Gastrocnemius medialis (tissue), 4 donors: ENCODE results near the gene PTPRT. TPM values are rescaled to one million over a fixed set of nuclear protein-coding genes. Genes with fewer than 3 reads are reported as not detected.

Source experiments
- ATAC-seq, 2 donors: fragments of 150-250 bp; one replicate each; pipeline ENCODE4 v1.9.1; 2016
- DNase-seq, 2 donors: peaks; one replicate each; pipeline ENCODE4 v3.0.0-alpha.2; 2019
- H3K27ac ChIP-seq, 4 donors: fragments of 200-600 bp; sonication (generic); 1 replicate in 1 of 4; 2 replicates in 3 of 4; pipeline ENCODE4 v1.5.1; 2016 to 2018; ENCODE audit warnings: mild to moderate bottlenecking in 2 of 4, moderate library complexity in 1 of 4
- H3K27me3 ChIP-seq, 3 donors: fragments of 200-600 bp; sonication (generic) in 2 of 3; 1 replicate in 1 of 3; 2 replicates in 2 of 3; pipeline versions ENCODE4 v1.5.1 to v1.6.0; 2016 to 2019; ENCODE audit warnings: mild to moderate bottlenecking in 1 of 3, moderate library complexity in 1 of 3
- H3K36me3 ChIP-seq, 2 donors: fragments of 200-600 bp; sonication (generic) in 1 of 2; one replicate each; pipeline ENCODE4 v1.5.1; 2017 to 2018
- H3K4me1 ChIP-seq, 2 donors: fragments of 200-600 bp; sonication (generic) in 1 of 2; one replicate each; pipeline ENCODE4 v1.5.1; 2016 to 2017; ENCODE audit warnings: mild to moderate bottlenecking in 2 of 2
- H3K4me3 ChIP-seq, 4 donors: fragments of 200-600 bp; sonication (generic) in 3 of 4; 1 replicate in 1 of 4; 2 replicates in 3 of 4; pipeline ENCODE4 v1.5.1; 2016 to 2019; ENCODE audit warnings: mild to moderate bottlenecking in 2 of 4
- H3K9me3 ChIP-seq, 3 donors: fragments of 200-600 bp; sonication (generic) in 2 of 3; 1 replicate in 1 of 3; 2 replicates in 2 of 3; pipeline ENCODE4 v1.5.1; 2016 to 2019
- POLR2A ChIP-seq, 2 donors: fragments of 450-650 bp; IDR thresholded peaks; one replicate each; pipeline ENCODE4 v1.6.1; 2017; ENCODE audit warnings: antibody characterized with exemption in 2 of 2, mild to moderate bottlenecking in 2 of 2, moderate library complexity in 2 of 2
- in situ Hi-C, 4 donors: fragments of 200-750 bp; cut with MboI; loops; one replicate each; pipeline versions ENCODE4 v1.15.0 to v1.8.0; 2017; ENCODE audit warnings: low sequenced_read_pairs in 4 of 4
- intact Hi-C: fragments of 100-400 bp; cut with DNase I; formaldehyde crosslinking; loops from one replicate; pipeline ENCODE4 v1.15.1; 2023; ENCODE audit warnings: low total_unique reads
- total RNA-seq, 4 donors: library from RNA; depleted of rRNA; stranded (reverse); fragments of >200 nt; gene quantifications; one replicate each; pipeline versions ENCODE4 v1.1.0 to v1.2.3, GENCODE V29; 2016
- TF ChIP-seq, protein P1 (sequence below), 5 experiments: fragments of 450-650 bp in 3 of 5; fragments of 200-600 bp in 2 of 5; sonication (generic) in 2 of 5; IDR thresholded peaks in 4 of 5; conservative IDR thresholded peaks in 1 of 5; 1 replicate in 4 of 5; 2 replicates in 1 of 5; pipeline ENCODE4 v1.5.1; 2016 to 2019; ENCODE audit warnings: antibody characterized with exemption in 5 of 5, mild to moderate bottlenecking in 3 of 5, moderate library complexity in 3 of 5

PTPRT gene
- total RNA-seq, 4 donors from 2014 or later, result not detected

DNA sequence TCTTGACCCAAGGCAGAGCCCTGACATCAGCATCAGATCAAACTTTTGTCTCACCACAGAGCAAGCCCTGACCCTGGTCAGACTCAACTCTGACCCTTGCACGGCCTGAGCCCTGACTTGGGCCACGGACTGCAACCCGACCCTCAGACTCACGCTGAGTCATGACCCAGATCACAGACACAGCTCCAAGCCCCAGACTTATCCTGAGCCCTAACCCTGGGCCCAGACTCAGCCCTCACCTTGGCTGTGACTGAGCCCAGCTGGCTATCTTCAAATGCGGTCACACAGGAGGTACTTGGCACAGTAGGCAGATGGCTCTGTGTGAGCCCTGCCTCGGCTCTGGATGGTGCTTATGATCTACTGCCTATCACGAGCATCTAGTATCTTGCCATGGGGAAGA lies 602.3 kb downstream of the PTPRT start:
- Histone ChIP-seq H3K36me3 (no peaks in the 10 kb centered on the region), H3K27me3 (no peaks in the 10 kb centered on the region), H3K4me3 (no peak overlapping the region), H3K9me3 (no peaks in the 10 kb centered on the region), H3K27ac (no peak overlapping the region), H3K4me1 (no peaks in the 10 kb centered on the region)
- DNase-seq (no peak), ATAC-seq (no peak)
- intact Hi-C loops (no loop called here), in situ Hi-C loops (no loop called here)
- TF ChIP-seq, protein P1, sequence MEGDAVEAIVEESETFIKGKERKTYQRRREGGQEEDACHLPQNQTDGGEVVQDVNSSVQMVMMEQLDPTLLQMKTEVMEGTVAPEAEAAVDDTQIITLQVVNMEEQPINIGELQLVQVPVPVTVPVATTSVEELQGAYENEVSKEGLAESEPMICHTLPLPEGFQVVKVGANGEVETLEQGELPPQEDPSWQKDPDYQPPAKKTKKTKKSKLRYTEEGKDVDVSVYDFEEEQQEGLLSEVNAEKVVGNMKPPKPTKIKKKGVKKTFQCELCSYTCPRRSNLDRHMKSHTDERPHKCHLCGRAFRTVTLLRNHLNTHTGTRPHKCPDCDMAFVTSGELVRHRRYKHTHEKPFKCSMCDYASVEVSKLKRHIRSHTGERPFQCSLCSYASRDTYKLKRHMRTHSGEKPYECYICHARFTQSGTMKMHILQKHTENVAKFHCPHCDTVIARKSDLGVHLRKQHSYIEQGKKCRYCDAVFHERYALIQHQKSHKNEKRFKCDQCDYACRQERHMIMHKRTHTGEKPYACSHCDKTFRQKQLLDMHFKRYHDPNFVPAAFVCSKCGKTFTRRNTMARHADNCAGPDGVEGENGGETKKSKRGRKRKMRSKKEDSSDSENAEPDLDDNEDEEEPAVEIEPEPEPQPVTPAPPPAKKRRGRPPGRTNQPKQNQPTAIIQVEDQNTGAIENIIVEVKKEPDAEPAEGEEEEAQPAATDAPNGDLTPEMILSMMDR (IDR thresholded peaks at IDR 0.05 in 4 of 5, conservative IDR thresholded peaks at IDR 0.05 in 1 of 5), result no peak
- no peak for TF ChIP-seq POLR2A (IDR thresholded peaks at IDR 0.05)

DNA sequence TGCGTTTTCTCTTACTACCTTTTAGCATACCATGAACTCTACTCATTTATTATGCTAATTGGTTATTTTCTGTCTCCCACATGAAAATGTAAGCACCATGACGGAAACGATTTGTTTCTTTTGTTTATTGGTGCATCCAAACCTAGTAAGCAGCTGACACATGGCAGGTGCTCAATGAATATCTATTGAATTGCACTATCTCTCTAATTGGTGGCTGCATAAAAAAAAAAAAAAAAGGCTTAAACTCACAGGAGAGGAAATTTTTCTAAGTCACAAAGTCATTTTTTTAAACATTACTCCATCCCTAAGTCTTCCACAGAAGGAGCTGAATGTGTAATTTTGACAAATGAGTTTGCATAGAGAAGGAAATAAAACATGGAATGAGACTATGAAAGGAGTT lies 608.4 kb downstream of the PTPRT start:
- H3K9me3 ChIP-seq, result no peaks in the 10 kb centered on the region
- TF ChIP-seq POLR2A (IDR thresholded peaks at IDR 0.05), result no peak
- TF ChIP-seq, protein P1 (IDR thresholded peaks at IDR 0.05 in 4 of 5, conservative IDR thresholded peaks at IDR 0.05 in 1 of 5), result no peak
- H3K27me3 ChIP-seq, result no peaks in the 10 kb centered on the region
- no peak for ATAC-seq
- DNase-seq, result no peak
- in situ Hi-C loops, result no loop called here
- no peaks in the 10 kb centered on the region for H3K36me3 ChIP-seq
- no peak overlapping the region for H3K27ac ChIP-seq
- no peak overlapping the region for H3K4me3 ChIP-seq
- H3K4me1 ChIP-seq, result no peaks in the 10 kb centered on the region
- intact Hi-C loops, result no loop called here

DNA sequence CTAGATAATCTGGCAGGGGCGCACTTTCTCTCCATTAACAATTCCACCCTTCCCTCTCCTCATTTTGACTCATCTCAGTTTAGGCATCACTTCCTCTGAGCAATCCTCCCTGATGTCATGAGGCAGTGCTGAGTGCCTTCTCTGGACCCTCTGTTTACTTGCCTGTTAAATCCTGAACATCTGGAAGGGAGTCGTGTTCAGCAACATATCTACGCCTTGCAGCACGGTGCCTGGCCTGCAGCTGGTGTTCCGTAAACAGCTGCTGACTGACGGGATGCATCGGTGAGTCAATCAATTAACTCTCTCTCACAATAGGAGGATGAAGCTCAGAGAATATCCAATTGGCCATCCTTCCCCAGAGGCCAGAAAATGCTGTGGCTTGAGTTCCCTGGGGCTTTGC lies 613.5 kb downstream of the PTPRT start:
- Histone ChIP-seq H3K9me3 (no peaks in the 10 kb centered on the region), H3K4me1 (no peaks in the 10 kb centered on the region), H3K27me3 (no peaks in the 10 kb centered on the region), H3K4me3 (no peak overlapping the region), H3K27ac (no peak overlapping the region), H3K36me3 (no peaks in the 10 kb centered on the region)
- no peak for ATAC-seq
- intact Hi-C loops (no loop called here), in situ Hi-C loops (no loop called here)
- no peak for TF ChIP-seq POLR2A (IDR thresholded peaks at IDR 0.05)
- TF ChIP-seq, protein P1 (IDR thresholded peaks at IDR 0.05 in 4 of 5, conservative IDR thresholded peaks at IDR 0.05 in 1 of 5), result no peak
- DNase-seq, result no peak

DNA sequence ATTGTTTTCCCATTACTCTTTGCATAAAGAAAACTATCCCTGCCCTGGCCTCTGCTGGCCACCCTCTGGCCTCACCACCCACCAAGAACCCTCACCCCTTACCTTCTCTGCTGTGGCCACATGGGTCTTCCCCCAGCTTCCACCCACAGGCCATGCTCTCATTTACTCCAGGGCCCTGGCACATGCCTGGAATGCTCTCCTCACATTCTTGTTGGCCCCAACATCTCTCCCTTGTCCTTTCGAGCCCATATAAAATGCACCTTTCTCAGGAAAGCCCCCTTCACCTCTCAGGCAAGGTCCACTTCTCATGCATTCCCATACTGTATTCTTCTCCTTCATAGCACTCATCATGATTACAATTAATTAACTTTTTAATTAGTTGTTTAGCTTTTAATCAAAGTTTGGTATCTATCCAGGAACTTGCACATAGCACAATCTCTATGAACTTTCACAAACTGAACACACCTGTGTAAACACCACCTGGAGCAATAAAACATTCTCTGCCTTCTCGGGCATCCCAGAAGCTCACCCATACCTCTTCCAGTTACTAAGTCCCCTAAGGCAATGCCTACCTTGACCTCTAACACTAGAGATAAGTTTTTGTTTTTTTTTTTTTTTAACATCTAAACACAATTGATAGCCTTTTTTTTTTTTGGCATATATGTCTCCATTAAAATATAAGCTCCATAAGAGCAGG lies 617.2 kb downstream of the PTPRT start:
- H3K4me3 ChIP-seq, result no peak overlapping the region
- in situ Hi-C loops (no loop called here), intact Hi-C loops (no loop called here)
- ATAC-seq (no peak), DNase-seq (no peak)
- H3K27me3 ChIP-seq, result no peaks in the 10 kb centered on the region
- no peaks in the 10 kb centered on the region for H3K9me3 ChIP-seq
- no peak overlapping the region for H3K27ac ChIP-seq
- TF ChIP-seq, protein P1 (IDR thresholded peaks at IDR 0.05 in 4 of 5, conservative IDR thresholded peaks at IDR 0.05 in 1 of 5), result no peak
- H3K36me3 ChIP-seq, result no peaks in the 10 kb centered on the region
- no peaks in the 10 kb centered on the region for H3K4me1 ChIP-seq

DNA sequence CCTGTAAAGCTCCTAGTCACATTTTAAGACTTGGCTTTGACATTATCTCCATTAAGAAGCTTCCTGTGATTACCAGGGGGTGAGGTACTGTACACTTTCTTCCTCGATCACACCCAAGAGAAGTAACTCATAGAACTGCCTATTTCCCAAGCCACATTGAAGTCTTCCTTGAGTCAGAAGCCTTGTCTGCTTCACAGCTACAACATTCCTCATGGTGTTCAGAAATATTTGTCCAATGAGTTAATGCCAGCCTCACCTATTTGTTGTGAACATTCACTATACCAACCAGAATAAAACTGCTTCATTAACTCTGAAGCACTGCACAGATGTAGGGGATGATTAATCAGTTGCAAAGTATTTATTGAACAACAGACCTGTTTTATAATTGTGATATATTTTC lies 622.3 kb downstream of the PTPRT start:
- ATAC-seq (no peak), DNase-seq (no peak)
- no peak for TF ChIP-seq POLR2A (IDR thresholded peaks at IDR 0.05)
- TF ChIP-seq, protein P1 (IDR thresholded peaks at IDR 0.05 in 4 of 5, conservative IDR thresholded peaks at IDR 0.05 in 1 of 5), result no peak
- Histone ChIP-seq H3K27me3 (no peaks in the 10 kb centered on the region), H3K4me3 (no peak overlapping the region), H3K36me3 (no peaks in the 10 kb centered on the region), H3K4me1 (no peaks in the 10 kb centered on the region), H3K9me3 (no peaks in the 10 kb centered on the region), H3K27ac (no peak overlapping the region)
- intact Hi-C loops (no loop called here), in situ Hi-C loops (no loop called here)
